MM.1S (cell line): Measurements from ENCODE around the gene PHOX2A.
"Not testable (repeated sequence)": the region's sequence is repeated elsewhere in the genome, so short reads cannot be mapped to it uniquely, and the experiment has no call there.

Source experiments
- DNase-seq: peaks from one replicate; pipeline ENCODE4 v3.0.0-alpha.2; 2015
- H2AFZ ChIP-seq: fragments of 300-600 bp; sonication (generic); 2 replicates; pipeline ENCODE4 v1.6.0; 2016; ENCODE audit warnings: antibody characterized with exemption, low read length
- H3F3A ChIP-seq: fragments of 300-600 bp; sonication (generic); 2 replicates; pipeline ENCODE4 v1.6.1; 2016; ENCODE audit warnings: mild to moderate bottlenecking, antibody characterized with exemption, low read length, moderate library complexity, mixed read lengths; ENCODE audit not compliant: insufficient read depth
- H3K27ac ChIP-seq: fragments of 300-600 bp; sonication (generic); 2 replicates; pipeline ENCODE4 v1.5.1; 2016; ENCODE audit warnings: mild to moderate bottlenecking, low read length
- H3K27me3 ChIP-seq: fragments of 300-600 bp; sonication (generic); replicated peaks from 2 replicates; pipeline ENCODE4 v1.6.0; 2016; ENCODE audit warnings: low read length; ENCODE audit not compliant: insufficient read depth
- H3K36me3 ChIP-seq: fragments of 300-600 bp; sonication (generic); replicated peaks from 2 replicates; pipeline ENCODE4 v1.6.1; 2016; ENCODE audit warnings: mild to moderate bottlenecking, low read length, mixed read lengths; ENCODE audit not compliant: insufficient read depth
- H3K4me1 ChIP-seq: fragments of 300-600 bp; sonication (generic); 2 replicates; pipeline ENCODE4 v1.6.1; 2016; ENCODE audit warnings: low read length, mixed read lengths
- H3K4me2 ChIP-seq: fragments of 300-600 bp; sonication (generic); 2 replicates; pipeline ENCODE4 v1.6.0; 2016; ENCODE audit warnings: low read depth, low read length
- H3K4me3 ChIP-seq: fragments of 300-600 bp; sonication (generic); 2 replicates; pipeline ENCODE4 v1.5.1; 2016; ENCODE audit warnings: low read length, mixed read lengths
- H3K79me2 ChIP-seq: fragments of 300-600 bp; sonication (generic); 2 replicates; pipeline ENCODE4 v1.6.1; 2016; ENCODE audit warnings: mixed run types, low read length, mixed read lengths
- H3K9ac ChIP-seq: fragments of 300-600 bp; sonication (generic); 2 replicates; pipeline ENCODE4 v1.6.1; 2016; ENCODE audit warnings: low read length, mixed read lengths
- H3K9me2 ChIP-seq: fragments of 300-600 bp; sonication (generic); replicated peaks from 2 replicates; pipeline ENCODE4 v1.6.1; 2016; ENCODE audit warnings: mild to moderate bottlenecking, low read length, mixed read lengths; ENCODE audit not compliant: insufficient read depth
- H3K9me3 ChIP-seq: fragments of 300-600 bp; sonication (generic); replicated peaks from 2 replicates; pipeline ENCODE4 v1.6.1; 2016; ENCODE audit warnings: mild to moderate bottlenecking, low read length, mixed read lengths; ENCODE audit not compliant: insufficient read depth
- H4K20me1 ChIP-seq: fragments of 300-600 bp; sonication (generic); 2 replicates; pipeline ENCODE4 v1.6.1; 2016; ENCODE audit warnings: mild to moderate bottlenecking, low read length, moderate library complexity, mixed read lengths; ENCODE audit not compliant: insufficient read depth
- CTCF ChIP-seq: fragments of 300-600 bp; sonication (generic); IDR thresholded peaks from 2 replicates; pipeline ENCODE4 v1.5.1; 2016; ENCODE audit warnings: antibody characterized with exemption, low read length, mixed read lengths
- EZH2 ChIP-seq: fragments of 300-600 bp; sonication (generic); optimal IDR thresholded peaks from 2 replicates; pipeline ENCODE3; 2017; ENCODE audit warnings: low read depth, mild to moderate bottlenecking, antibody characterized with exemption, low read length, mixed read lengths
- EZH2phosphoT487 ChIP-seq: fragments of 300-600 bp; sonication (generic); IDR thresholded peaks from 2 replicates; pipeline ENCODE4 v1.6.1; 2018; ENCODE audit warnings: antibody characterized with exemption, low read length

PHOX2A gene

GRCh38 chr11:72204886-72205285 is 39.1 kb downstream of the PHOX2A start:
- Histone ChIP-seq H3K27ac (no peak overlapping the region), H3K27me3 (no peaks in the 10 kb centered on the region), H3K4me2 (no peak overlapping the region), H2AFZ (no peak overlapping the region), H3K9me3 (no peaks in the 10 kb centered on the region), H3K36me3 (no peaks in the 10 kb centered on the region), H4K20me1 (no peaks in the 10 kb centered on the region), H3K9me2 (no peaks in the 10 kb centered on the region), H3K4me3 (no peak overlapping the region), H3F3A (no peaks in the 10 kb centered on the region), H3K9ac (no peak overlapping the region), H3K4me1 (0 out of 2 replicates have a peak, but pooled peaks cover 5% of the 10 kb centered on the region), H3K79me2 (no peaks in the 10 kb centered on the region)
- TF ChIP-seq EZH2phosphoT487 = no peak
- TF ChIP-seq EZH2 = no peak
- TF ChIP-seq CTCF = no peak
- no peak for DNase-seq

- no peaks in the 10 kb centered on the region for H3F3A ChIP-seq
- TF ChIP-seq CTCF (no peak), EZH2 (no peak), EZH2phosphoT487 (no peak)
- no peaks in the 10 kb centered on the region for H3K79me2 ChIP-seq
- no peaks in the 10 kb centered on the region for H3K27me3 ChIP-seq
- no peak overlapping the region for H3K4me2 ChIP-seq
- H3K4me1 ChIP-seq = 0 out of 2 replicates have a peak, but pooled peaks cover 5% of the 10 kb centered on the region
- H4K20me1 ChIP-seq = no peaks in the 10 kb centered on the region
- no peak overlapping the region for H3K27ac ChIP-seq
- no peak overlapping the region for H3K9ac ChIP-seq
- no peak overlapping the region for H2AFZ ChIP-seq
- H3K9me3 ChIP-seq = no peaks in the 10 kb centered on the region
- no peaks in the 10 kb centered on the region for H3K36me3 ChIP-seq
- no peaks in the 10 kb centered on the region for H3K9me2 ChIP-seq
- DNase-seq = no peak
- H3K4me3 ChIP-seq = no peak overlapping the region
Measured at GRCh38 chr11:72203163-72203562, 40.8 kb downstream of the PHOX2A start.

GRCh38 chr11:72202571-72202970 is 41.4 kb downstream of the PHOX2A start:
- no peaks in the 10 kb centered on the region for H3K9me2 ChIP-seq
- H4K20me1 ChIP-seq = no peaks in the 10 kb centered on the region
- no peak overlapping the region for H3K27ac ChIP-seq
- no peak overlapping the region for H2AFZ ChIP-seq
- TF ChIP-seq EZH2 (no peak), EZH2phosphoT487 (no peak), CTCF (no peak)
- no peaks in the 10 kb centered on the region for H3F3A ChIP-seq
- no peaks in the 10 kb centered on the region for H3K36me3 ChIP-seq
- H3K4me1 ChIP-seq = 0 out of 2 replicates have a peak, but pooled peaks cover 5% of the 10 kb centered on the region
- no peaks in the 10 kb centered on the region for H3K9me3 ChIP-seq
- no peak overlapping the region for H3K4me2 ChIP-seq
- no peaks in the 10 kb centered on the region for H3K79me2 ChIP-seq
- no peaks in the 10 kb centered on the region for H3K27me3 ChIP-seq
- DNase-seq = no peak
- H3K9ac ChIP-seq = no peak overlapping the region
- H3K4me3 ChIP-seq = no peak overlapping the region

- DNase-seq, H4K20me1 ChIP-seq, H3K9ac ChIP-seq, H3K36me3 ChIP-seq, H3K4me3 ChIP-seq, H3K4me1 ChIP-seq, H3K9me2 ChIP-seq, H2AFZ ChIP-seq, H3K79me2 ChIP-seq, H3K27ac ChIP-seq, H3K4me2 ChIP-seq, H3F3A ChIP-seq, H3K9me3 ChIP-seq, H3K27me3 ChIP-seq: not testable (repeated sequence)
Measured at GRCh38 chr11:72201445-72201844, 42.5 kb downstream of the PHOX2A start.
